SKM-1 (cell line): ENCODE results near the gene ZNF507.
"Not testable (repeated sequence)": the region's sequence is repeated elsewhere in the genome, so short reads cannot be mapped to it uniquely, and the experiment has no call there.

Experiments
- DNase-seq: peaks from one replicate; lab custom pipeline; 2025; ENCODE audit not compliant: unreplicated experiment; lab: John Stamatoyannopoulos, UW

Gene ZNF507

DNA sequence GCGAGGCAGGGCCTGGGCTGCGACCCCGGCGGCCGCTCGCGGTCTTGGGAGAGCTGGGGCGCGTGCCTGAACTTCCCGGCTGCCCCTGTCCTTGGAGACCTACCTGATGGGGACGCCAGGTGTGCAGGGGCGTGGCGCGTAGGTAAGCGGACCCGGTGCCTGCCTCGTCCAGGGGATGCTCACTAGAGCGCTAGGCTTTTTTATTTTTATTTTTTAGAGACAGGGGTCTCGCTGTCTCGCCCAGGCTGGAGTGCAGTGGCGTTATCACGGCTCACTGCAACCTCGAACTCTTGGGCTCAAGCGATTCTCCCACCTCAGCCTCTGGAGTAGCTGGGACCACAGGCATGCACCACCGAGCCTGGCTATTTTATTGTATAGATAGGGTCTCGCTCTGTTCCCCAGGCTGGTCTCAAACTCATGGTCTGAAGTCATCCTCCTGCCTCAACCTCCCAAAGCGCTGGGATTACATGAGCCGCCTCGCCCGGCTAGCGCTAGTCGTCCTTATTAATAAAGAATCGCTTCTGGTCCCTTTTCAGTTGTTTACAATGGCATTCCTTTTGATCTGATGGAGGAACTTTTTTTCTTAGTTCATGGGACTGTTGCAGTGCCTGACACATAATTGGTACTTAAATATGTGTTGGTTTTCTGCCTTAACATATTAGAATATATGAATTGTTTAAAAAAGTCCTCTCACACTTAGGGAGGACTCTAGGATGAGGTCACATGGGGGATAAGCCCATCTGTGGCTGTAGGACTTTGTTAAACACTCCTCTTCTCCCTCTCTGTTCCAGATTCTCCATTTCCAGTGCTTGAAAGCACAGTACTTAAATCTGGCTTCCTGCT is 61.0 kb downstream of the ZNF507 start:
- DNase-seq = no peak

DNA sequence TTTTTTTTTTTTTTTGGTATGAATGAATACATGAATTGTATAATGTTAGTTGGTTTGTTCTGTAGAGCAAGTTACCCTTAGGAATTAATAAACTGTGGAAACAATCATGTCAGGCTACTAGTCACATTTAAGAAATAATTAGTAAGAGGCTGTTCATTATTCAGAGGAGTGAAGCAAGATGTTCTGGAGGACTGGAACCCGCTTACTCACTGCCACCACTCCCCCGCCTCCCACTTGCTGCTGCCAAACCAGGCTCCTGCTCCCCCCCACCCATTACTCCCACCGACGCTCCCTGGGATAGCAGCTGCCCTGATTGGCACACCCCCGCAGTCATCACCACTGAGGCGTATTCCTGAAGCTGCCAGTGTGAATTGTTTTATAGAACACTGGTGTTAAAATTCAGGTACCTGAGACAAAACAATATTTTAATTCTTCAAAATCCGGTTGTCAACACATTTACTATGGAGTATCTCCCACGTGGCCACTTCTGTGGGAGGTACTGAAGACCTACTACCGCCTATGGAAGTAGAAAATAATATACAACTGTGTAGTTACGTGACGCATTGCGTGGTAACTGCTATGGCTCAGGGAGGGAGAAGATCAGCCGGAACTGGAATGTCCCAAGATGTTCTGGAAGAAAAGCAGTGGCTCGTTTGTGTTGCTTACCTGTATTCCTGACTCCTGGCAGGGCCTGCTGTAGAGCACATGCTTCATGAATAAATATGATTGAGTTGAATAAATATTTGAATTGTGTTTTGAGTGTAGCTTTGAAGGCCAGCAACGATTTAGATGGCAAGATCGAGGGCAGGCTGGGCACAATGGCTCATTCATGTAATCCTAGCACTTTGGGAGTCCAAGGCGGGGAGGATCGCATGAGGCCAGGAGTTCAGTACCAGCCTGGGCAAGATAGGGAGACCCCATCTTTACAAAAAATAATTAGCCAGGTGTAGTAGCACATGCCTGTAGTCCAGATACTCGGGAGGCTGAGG is 61.9 kb downstream of the ZNF507 start:
- DNase-seq = no peak

- DNase-seq = no peak
Measured at GRCh38 chr19:32415246-32415645, 69.8 kb downstream of the ZNF507 start.

DNA sequence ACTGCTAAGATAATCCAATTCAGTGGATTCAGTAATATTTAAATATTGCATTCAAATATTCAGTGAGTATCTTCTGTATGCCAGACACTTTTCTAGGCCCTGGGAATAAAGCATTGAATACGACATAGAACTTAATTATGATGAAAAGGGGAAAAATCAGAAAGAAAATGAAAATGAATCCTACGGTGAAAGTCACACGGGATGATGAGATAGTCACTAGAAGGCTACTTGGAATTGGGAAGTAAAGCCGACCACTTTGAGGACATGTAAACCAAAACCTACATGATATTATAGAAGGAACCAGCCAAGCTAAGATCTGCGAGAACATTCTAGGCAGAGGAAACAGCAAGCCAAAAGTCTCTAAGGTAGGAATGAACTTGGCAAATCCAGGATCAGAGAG is 70.3 kb downstream of the ZNF507 start:
- no peak for DNase-seq

- no peak for DNase-seq
Measured at GRCh38 chr19:32416749-32417456, 71.5 kb downstream of the ZNF507 start.

- DNase-seq = no peak
Measured at GRCh38 chr19:32418155-32418554, 72.7 kb downstream of the ZNF507 start.

DNA sequence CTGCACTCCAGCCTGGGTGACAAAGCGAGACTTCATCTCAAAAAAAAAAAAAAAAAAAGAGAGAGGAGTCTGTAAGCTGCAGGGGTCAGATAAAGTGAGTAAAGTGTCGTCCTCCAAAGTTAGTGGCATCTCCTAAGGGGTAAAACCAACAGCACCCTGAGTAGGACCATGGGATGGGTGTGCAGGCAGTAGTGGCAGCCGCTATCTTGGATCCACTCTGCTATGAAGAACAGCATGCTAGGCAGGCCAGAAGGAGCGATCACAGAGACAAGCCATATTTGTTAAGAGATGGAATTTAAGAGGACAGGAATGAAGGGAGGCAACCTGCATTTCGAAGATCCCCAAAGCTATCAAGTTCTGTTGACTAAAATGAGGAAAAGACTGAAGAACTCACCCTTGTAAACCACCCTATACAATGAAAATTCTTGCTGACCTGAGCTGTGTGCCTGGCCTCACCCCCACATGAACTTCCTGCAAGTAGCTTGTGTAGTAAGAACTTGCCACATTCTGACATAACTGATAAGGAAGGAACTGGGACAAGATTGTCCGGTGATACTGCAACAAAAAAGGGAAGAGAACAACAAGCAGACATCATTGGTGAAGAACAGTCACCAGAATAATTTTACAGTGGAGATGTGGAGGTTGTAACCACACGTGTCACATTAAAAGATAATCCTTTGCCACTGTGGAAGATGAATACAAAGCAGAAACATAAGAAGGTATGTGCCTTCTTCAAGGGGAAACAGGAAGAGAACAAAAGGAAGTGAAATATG is 76.4 kb downstream of the ZNF507 start:
- DNase-seq = peak; percentile 98

DNA sequence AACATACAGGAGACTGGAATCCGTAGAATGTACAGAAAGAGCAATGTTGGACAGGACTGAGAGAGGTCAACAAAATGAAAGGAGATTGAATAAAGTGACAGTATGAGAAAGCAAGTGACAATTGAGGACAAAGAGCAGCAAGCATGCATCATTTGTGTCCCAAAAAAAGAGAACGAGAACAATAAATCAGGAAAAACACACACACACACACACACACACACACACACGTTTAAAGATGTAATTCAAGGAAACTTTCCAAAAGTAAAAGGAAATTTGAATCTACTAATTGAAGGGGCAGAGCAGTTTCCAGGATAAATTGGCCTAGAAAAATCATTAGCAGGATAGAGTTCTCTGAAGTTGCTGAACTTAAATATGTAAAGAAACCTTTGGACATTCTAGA is 77.0 kb downstream of the ZNF507 start:
- no peak for DNase-seq

DNA sequence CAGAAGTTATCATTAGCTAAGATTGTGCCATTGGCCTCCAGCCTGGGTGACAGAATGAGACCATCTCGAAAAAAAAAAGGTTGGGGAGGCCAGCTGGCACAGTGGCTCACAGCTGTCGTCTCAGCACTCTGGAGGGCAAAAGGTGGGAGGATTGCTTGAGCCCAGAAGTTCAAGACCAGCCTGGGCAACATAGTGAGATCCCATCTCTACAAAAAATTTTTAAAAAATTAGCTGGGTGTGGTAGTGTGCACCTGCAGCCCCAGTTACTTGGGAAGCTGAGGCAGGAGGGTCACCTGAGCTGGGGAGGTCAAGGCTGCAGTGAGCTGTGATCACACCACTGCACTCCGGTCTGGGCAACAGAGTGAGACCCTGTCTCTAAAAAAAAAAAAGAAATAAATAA is 78.5 kb downstream of the ZNF507 start:
- not testable (repeated sequence) for DNase-seq

DNA sequence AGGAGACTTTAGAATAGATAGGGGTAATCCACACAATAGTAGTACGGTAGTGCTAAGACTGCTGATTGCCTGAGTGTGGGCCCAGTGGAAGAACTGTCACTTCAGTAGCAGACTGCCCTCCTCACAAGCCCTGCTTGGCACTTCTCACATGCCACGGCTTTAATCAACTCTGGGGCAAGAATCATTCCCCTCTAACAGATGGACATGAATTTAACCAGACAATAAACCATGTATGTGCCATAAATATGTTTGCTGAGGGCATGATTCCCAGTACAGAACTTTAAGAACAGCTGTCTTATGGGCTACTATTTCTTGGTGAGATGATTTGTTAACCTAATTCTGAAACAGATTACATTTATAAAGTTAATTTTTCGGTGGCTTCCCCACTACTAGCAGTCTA is 82.1 kb downstream of the ZNF507 start:
- DNase-seq = no peak

DNA sequence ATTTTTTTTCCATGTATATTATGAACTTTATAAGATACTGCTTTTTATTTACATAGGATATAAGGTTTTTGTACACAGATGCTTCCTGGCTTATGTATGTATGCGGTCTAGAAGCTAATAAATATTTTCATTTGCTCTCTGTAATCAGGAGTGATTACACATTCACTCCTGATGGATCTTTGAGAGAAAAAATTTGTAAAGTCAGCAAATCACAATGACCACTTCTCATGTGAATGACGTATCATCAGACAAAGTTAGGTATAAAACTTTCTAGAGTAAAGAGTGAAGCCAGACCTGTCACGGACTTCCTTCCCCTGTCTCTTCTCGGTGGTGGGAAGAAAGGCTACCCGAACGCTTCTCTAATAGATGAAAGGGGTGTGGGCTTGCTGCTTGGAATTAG is 91.3 kb downstream of the ZNF507 start:
- no peak for DNase-seq

GRCh38 chr19:32437096-32437495 is 91.7 kb downstream of the ZNF507 start:
- no peak for DNase-seq
